IPS-11a (cell line): Measurements from ENCODE around the gene FNIP1.
"Not testable (repeated sequence)": the region's sequence is repeated elsewhere in the genome, so short reads cannot be mapped to it uniquely, and the experiment has no call there.

Experiments
- H3K4me3 ChIP-seq: one replicate; pipeline ENCODE4 v1.5.1; 2013; ENCODE audit warnings: low read depth, low read length, control low read depth

The FNIP1 gene

GRCh38 chr5:131796793-131797693, at the start of gene FNIP1:
FNIP1 (minus strand) TSS chr5:131797017; CDS start chr5:131796921, 96 bp downstream.
- H3K4me3 ChIP-seq = peak within 1 kb of the TSS; percentile 88

GRCh38 chr5:131846536-131846935, 49.7 kb upstream of the FNIP1 start:
- no peak overlapping the region for H3K4me3 ChIP-seq

- H3K4me3 ChIP-seq = no peak overlapping the region
Measured at GRCh38 chr5:131845828-131846227, 49.0 kb upstream of the FNIP1 start.

- H3K4me3 ChIP-seq = not testable (repeated sequence)
Measured at GRCh38 chr5:131842971-131843370, 46.2 kb upstream of the FNIP1 start.

GRCh38 chr5:131832702-131833101, 35.9 kb upstream of the FNIP1 start:
- not testable (repeated sequence) for H3K4me3 ChIP-seq

- no peak overlapping the region for H3K4me3 ChIP-seq
Measured at GRCh38 chr5:131825404-131826013, 28.7 kb upstream of the FNIP1 start.

GRCh38 chr5:131824631-131825030, 27.8 kb upstream of the FNIP1 start:
- H3K4me3 ChIP-seq = no peak overlapping the region

GRCh38 chr5:131821221-131821620, 24.4 kb upstream of the FNIP1 start:
- H3K4me3 ChIP-seq = no peak overlapping the region

GRCh38 chr5:131818001-131818724, 21.3 kb upstream of the FNIP1 start:
- H3K4me3 ChIP-seq = no peak overlapping the region

- no peak overlapping the region for H3K4me3 ChIP-seq
Measured at GRCh38 chr5:131814990-131815389, 18.2 kb upstream of the FNIP1 start.

- no peak overlapping the region for H3K4me3 ChIP-seq
Measured at GRCh38 chr5:131812371-131813160, 15.7 kb upstream of the FNIP1 start.

GRCh38 chr5:131810510-131811249, 13.9 kb upstream of the FNIP1 start:
- H3K4me3 ChIP-seq = no peak overlapping the region

- H3K4me3 ChIP-seq = peak overlapping the region; percentile 88
Measured at GRCh38 chr5:131795879-131796792, 681 bp downstream of the FNIP1 start.

- no peak overlapping the region for H3K4me3 ChIP-seq
Measured at GRCh38 chr5:131795228-131795627, 1.6 kb downstream of the FNIP1 start.

- H3K4me3 ChIP-seq = no peak overlapping the region
Measured at GRCh38 chr5:131794586-131794985, 2.2 kb downstream of the FNIP1 start.

GRCh38 chr5:131792896-131793295, 3.9 kb downstream of the FNIP1 start:
- no peak overlapping the region for H3K4me3 ChIP-seq

- no peak overlapping the region for H3K4me3 ChIP-seq
Measured at GRCh38 chr5:131791866-131792265, 5.0 kb downstream of the FNIP1 start.

GRCh38 chr5:131790550-131790949, 6.3 kb downstream of the FNIP1 start:
- H3K4me3 ChIP-seq = no peak overlapping the region

GRCh38 chr5:131789765-131790164, 7.1 kb downstream of the FNIP1 start:
- H3K4me3 ChIP-seq = no peak overlapping the region
